ENCODE data around the gene LRRC26.
A peak's percentile ranks its signal among the peaks of the same experiment; 100 is the strongest.

The LRRC26 gene

DNA sequence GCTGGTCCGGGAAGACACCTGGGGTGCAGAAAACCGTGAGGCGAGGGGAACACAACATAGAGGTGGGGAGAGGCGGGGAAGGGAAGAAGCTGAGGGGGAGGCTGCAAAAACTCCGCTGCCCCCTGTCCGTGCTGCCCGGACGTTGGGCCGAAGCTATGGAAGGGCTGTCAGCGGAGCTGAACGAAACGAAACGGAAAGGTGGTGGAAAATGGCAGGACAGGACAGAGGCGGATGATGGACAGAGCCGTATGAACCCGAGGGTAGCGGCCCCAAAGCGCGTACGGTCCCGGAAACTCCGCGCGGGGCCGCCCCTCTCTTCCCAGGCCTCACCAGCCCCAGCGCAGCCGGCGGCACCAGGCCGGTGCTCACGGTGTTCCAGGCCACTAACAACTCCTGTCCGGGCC, 18.2 kb upstream of the LRRC26 start:
- H3K4me3 ChIP-seq (ENCODE audit: low read depth, low read length) = peak overlapping the region; percentile 100
- TF ChIP-seq, protein P1, sequence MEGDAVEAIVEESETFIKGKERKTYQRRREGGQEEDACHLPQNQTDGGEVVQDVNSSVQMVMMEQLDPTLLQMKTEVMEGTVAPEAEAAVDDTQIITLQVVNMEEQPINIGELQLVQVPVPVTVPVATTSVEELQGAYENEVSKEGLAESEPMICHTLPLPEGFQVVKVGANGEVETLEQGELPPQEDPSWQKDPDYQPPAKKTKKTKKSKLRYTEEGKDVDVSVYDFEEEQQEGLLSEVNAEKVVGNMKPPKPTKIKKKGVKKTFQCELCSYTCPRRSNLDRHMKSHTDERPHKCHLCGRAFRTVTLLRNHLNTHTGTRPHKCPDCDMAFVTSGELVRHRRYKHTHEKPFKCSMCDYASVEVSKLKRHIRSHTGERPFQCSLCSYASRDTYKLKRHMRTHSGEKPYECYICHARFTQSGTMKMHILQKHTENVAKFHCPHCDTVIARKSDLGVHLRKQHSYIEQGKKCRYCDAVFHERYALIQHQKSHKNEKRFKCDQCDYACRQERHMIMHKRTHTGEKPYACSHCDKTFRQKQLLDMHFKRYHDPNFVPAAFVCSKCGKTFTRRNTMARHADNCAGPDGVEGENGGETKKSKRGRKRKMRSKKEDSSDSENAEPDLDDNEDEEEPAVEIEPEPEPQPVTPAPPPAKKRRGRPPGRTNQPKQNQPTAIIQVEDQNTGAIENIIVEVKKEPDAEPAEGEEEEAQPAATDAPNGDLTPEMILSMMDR (IDR thresholded peaks at IDR 0.05; ENCODE audit: control insufficient read depth, extremely low read depth, insufficient read depth) = no peak
- DNase-seq (ENCODE audit: low read depth) = no peak

DNA sequence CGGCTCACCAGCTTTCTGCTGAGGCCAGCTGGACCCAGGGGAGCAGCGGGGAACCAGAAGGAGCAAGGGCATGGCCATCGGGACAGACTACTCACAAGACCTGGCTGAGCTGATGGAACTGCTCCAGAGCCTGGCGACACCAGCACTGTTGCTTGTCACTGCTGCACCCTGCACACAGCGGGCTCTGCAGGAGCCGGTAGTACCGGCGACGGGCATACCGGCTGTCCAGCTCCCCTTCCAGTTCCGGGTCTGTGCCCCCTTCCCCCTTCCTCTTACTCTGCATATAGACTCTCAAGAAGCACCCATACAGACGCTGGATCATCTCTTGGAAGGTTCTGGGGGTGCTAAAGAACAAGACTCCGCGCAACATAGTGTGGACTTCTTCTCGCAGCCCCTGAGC, 17.5 kb upstream of the LRRC26 start:
- no peak for DNase-seq (ENCODE audit: low read depth)
- H3K4me3 ChIP-seq (ENCODE audit: low read depth, low read length) = peak overlapping the region; percentile 100
- TF ChIP-seq, protein P1 (IDR thresholded peaks at IDR 0.05; ENCODE audit: control insufficient read depth, extremely low read depth, insufficient read depth) = no peak

DNA sequence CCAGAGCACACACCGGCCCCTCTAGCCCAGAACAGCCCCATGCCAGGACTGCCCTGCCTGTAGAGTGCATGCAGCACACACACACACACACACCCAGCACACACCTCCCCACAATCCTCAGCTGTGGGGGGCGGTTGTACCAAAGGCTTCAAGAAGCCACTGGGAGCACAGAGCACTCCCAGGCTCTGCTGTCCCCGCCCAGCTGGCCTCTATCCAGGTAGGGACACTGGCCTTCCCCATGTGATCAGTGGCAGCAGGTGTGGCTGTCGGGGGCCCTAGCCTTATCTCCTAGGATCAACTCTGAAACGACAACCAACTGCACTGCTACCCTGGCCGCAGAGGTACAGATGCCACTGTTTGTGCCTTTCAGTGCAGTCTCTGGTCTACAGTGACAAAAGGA, 16.5 kb upstream of the LRRC26 start:
- TF ChIP-seq, protein P1 (IDR thresholded peaks at IDR 0.05; ENCODE audit: control insufficient read depth, extremely low read depth, insufficient read depth) = no peak
- H3K4me3 ChIP-seq (ENCODE audit: low read depth, low read length) = peak overlapping the region; percentile 100; the same call in 1 of the 2 replicates
- no peak for DNase-seq (ENCODE audit: low read depth)

DNA sequence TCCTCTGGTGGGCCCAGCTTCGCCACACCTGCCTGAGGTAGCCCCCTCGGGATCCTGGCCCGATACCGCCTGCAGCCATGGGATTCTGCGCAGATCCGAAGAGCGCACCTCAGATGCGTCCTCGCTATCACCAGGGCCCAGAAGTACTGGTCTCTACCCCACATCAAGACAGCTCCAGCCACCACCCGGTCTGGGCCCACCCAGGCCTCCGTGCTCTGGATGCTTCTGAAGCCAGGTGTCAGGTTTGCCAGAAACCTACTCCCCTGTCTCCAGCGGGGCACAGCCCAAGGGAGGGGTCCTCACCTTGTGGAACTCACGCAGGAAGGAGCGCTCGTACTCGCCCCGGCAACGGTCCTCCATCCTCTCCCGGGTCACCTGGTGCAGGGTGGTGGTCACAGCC, 16.1 kb upstream of the LRRC26 start:
- H3K4me3 ChIP-seq (ENCODE audit: low read depth, low read length) = no peak overlapping the region
- no peak for DNase-seq (ENCODE audit: low read depth)
- TF ChIP-seq, protein P1 (IDR thresholded peaks at IDR 0.05; ENCODE audit: control insufficient read depth, extremely low read depth, insufficient read depth) = no peak

DNA sequence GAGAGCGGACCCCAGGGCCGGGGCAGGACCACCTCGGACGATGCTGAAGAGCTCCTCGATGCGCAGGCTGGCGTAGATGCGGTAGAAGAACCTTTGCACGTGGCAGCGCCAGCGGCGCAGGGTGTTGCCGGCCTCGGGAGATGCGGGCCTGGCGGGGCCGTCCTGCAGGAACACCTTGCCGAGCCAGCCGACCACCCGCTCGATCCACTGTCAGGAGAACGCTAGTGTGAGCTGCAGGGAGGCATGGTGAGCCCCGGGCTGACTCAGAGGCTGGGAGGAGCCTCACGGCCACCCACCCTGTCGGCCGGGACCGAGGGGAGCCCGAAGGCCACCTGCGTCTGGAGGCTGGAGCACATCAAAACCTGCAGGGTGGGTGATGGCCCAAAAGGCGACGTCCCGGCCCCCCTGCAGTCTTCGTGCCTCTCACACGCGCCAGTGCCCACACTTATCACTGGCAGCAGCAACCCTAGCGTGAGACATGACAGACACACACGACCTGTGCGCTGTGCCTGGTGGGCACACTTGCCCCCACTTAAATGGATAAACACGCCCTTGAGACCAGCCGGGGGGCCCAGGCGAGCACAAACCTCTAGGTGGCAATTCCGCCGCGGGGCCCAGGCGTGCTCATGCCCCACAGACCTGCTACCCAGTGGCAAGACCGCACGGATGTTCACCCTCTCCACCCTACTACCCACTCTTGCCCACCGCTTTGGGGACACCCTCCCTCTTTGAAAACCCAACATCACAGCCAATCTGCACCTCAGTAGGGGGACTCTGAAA, 15.2 kb upstream of the LRRC26 start:
- no peak for DNase-seq (ENCODE audit: low read depth)
- TF ChIP-seq, protein P1 (IDR thresholded peaks at IDR 0.05; ENCODE audit: control insufficient read depth, extremely low read depth, insufficient read depth) = no peak
- no peak overlapping the region for H3K4me3 ChIP-seq (ENCODE audit: low read depth, low read length)

DNA sequence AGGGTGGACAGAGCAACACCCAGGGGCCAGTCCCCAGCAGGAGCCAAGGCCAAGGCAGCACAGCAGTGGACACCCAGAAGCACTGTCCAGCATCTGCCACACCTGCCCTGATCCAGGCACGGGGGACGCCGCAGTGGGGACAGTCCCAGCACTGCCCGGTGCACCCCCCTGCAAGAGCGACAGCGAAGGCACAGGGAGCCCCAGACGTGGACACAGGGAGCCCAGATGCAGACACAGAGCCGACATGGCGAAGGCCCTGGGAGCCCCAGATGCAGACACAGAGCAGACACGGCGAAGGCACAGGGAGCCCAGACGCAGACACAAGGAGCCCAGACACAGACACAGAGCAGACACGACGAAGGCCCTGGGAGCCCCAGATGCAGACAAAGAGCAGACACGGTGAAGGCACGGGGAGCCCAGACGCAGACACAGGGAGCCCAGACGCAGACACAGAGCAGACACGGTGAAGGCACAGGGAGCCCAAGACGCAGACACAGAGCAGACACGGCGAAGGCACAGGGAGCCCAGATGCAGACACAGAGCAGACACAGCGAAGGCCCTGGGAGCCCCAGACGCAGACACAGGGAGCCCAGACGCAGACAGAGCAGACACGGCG, 14.2 kb upstream of the LRRC26 start:
- TF ChIP-seq, protein P1 (IDR thresholded peaks at IDR 0.05; ENCODE audit: control insufficient read depth, extremely low read depth, insufficient read depth) = no peak
- no peak overlapping the region for H3K4me3 ChIP-seq (ENCODE audit: low read depth, low read length)
- DNase-seq (ENCODE audit: low read depth) = no peak

Data from LNCaP clone FGC (cell line).